ENCODE results near the gene KBTBD2.
"Not testable (repeated sequence)": the region's sequence is repeated elsewhere in the genome, so short reads cannot be mapped to it uniquely, and the experiment has no call there.

GRCh38 chr7:32828996-32829752, 62.4 kb downstream of the KBTBD2 start:
- TF ChIP-seq CTCF, POLR2A, POLR2AphosphoS5 (IDR thresholded peaks at IDR 0.05): not testable (repeated sequence)
